Omental fat pad (tissue), 4 donors: ENCODE results near the gene STK16. TPM values are rescaled to one million over a fixed set of nuclear protein-coding genes. Genes with fewer than 3 reads are reported as not detected.

ENCODE experiments used
- ATAC-seq: fragments of 150-250 bp; one replicate; pipeline ENCODE4 v1.9.1; 2016; ENCODE audit warnings: mild to moderate bottlenecking, moderate library complexity; ENCODE audit not compliant: low FRiP score
- DNase-seq: peaks from one replicate; pipeline ENCODE4 v3.0.0-alpha.2; 2019; ENCODE audit warnings: low spot score
- CTCF ChIP-seq, 3 donors: fragments of 450-650 bp; IDR thresholded peaks; one replicate each; pipeline ENCODE4 v1.5.1; 2016 to 2017; ENCODE audit warnings: antibody characterized with exemption in 3 of 3, mild to moderate bottlenecking in 3 of 3, moderate library complexity in 2 of 3
- total RNA-seq, 4 donors: library from RNA; depleted of rRNA; stranded (reverse); fragments of >200 nt; gene quantifications; one replicate each; pipeline ENCODE4 v1.1.0, GENCODE V29; 2016

Gene STK16
- total RNA-seq, 4 donors from 2014 or later = 9.8 to 18.9 (median 12.5) TPM

- no peak for TF ChIP-seq CTCF (IDR thresholded peaks at IDR 0.05)
- DNase-seq (no peak), ATAC-seq (no peak)
Observed at GRCh38 chr2:219221957-219222518, 23.2 kb upstream of the STK16 start.

- no peak for DNase-seq
- TF ChIP-seq CTCF (IDR thresholded peaks at IDR 0.05) = no peak
- ATAC-seq = no peak
Observed at GRCh38 chr2:219223831-219224610, 21.3 kb upstream of the STK16 start.

- ATAC-seq = no peak
- TF ChIP-seq CTCF (IDR thresholded peaks at IDR 0.05) = no peak
- no peak for DNase-seq
Observed at GRCh38 chr2:219225350-219225749, 19.9 kb upstream of the STK16 start.

GRCh38 chr2:219228041-219228910 lies 17.0 kb upstream of the STK16 start:
- ATAC-seq (no peak), DNase-seq (no peak)
- TF ChIP-seq CTCF (IDR thresholded peaks at IDR 0.05) = no peak

GRCh38 chr2:219228911-219229304 lies 16.4 kb upstream of the STK16 start:
- DNase-seq = no peak
- ATAC-seq = peak; percentile 17
- no peak for TF ChIP-seq CTCF (IDR thresholded peaks at IDR 0.05)

GRCh38 chr2:219229305-219230058 lies 15.8 kb upstream of the STK16 start, which contains the start of the genes ANKZF1 and ATG9A:
TSS of gene ANKZF1 (plus strand) at chr2:219229806. CDS start at chr2:219230258, 452 bp downstream.
TSS of gene ATG9A (minus strand) at chr2:219229636. CDS start at chr2:219228024, 1,612 bp downstream.
- DNase-seq = peak; percentile 86
- peak; percentile 98 for ATAC-seq

More at GRCh38 chr2:219229305-219230058, 15.8 kb upstream of the STK16 start, which contains the start of the genes ANKZF1 and ATG9A:
- TF ChIP-seq CTCF (IDR thresholded peaks at IDR 0.05) = no peak
